IMR-90 (cell line): ENCODE measurements around the gene TSPAN17. TPM values are rescaled to one million over a fixed set of nuclear protein-coding genes. Genes with fewer than 3 reads are reported as not detected.

Source experiments
- ATAC-seq: fragments of 200-7000 bp; cut with Tn5 transposase; 2 replicates; pipeline ENCODE4 v1.9.1; 2020; ENCODE audit warnings: low read depth, mild to moderate bottlenecking, moderate library complexity
- BruUV-seq: library from RNA; stranded (reverse); fragments of 400-500 nt; replicated peaks from 2 replicates; lab custom pipeline; 2021; lab: Mats Ljungman, UMichigan
- CTCF ChIA-PET: fragments of 300-600 bp; formaldehyde crosslinking; extraction: SDS; loops from one replicate; lab custom pipeline; 2021; ENCODE audit warnings: antibody characterized with exemption; lab: Yijun Ruan, JAX
- POLR2A ChIA-PET: fragments of 300-600 bp; sonication (Branson Sonifier 250); formaldehyde crosslinking; loops from one replicate; lab custom pipeline; 2022; ENCODE audit warnings: antibody characterized with exemption; ENCODE audit not compliant: unreplicated experiment; lab: Charles Lee
- DNase-seq: peaks from one replicate; pipeline ENCODE4 v3.0.0; 2013
- H2AFZ ChIP-seq: replicated peaks from 2 replicates; pipeline ENCODE3; 2013; ENCODE audit warnings: low read length, mild to moderate bottlenecking; ENCODE audit not compliant: poor library complexity
- H2AK5ac ChIP-seq: 2 replicates; pipeline ENCODE4 v1.6.1; 2013; ENCODE audit warnings: low read depth, low read length, inconsistent platforms
- H2AK9ac ChIP-seq: replicated peaks from 2 replicates; pipeline ENCODE3; 2013; ENCODE audit warnings: mild to moderate bottlenecking, low read depth, low read length, moderate library complexity; ENCODE audit not compliant: poor library complexity
- H2BK120ac ChIP-seq: 2 replicates; pipeline ENCODE4 v1.6.1; 2013; ENCODE audit warnings: low read depth, low read length, inconsistent platforms
- H2BK15ac ChIP-seq: 3 replicates; pipeline ENCODE4 v1.6.1; 2013; ENCODE audit warnings: low read depth, low read length, inconsistent platforms
- H2BK20ac ChIP-seq: 2 replicates; pipeline ENCODE4 v1.6.1; 2013; ENCODE audit warnings: low read depth, mild to moderate bottlenecking, inconsistent platforms, low read length, moderate library complexity
- H2BK5ac ChIP-seq: 2 replicates; pipeline ENCODE4 v1.6.1; 2013; ENCODE audit warnings: mild to moderate bottlenecking, low read depth, low read length, inconsistent platforms; ENCODE audit not compliant: poor library complexity, severe bottlenecking
- H3K14ac ChIP-seq: replicated peaks from 2 replicates; pipeline ENCODE4 v1.6.1; 2013; ENCODE audit warnings: low read depth, low read length, inconsistent platforms
- H3K18ac ChIP-seq: 2 replicates; pipeline ENCODE4 v1.6.1; 2013; ENCODE audit warnings: low read depth, low read length, control low read depth
- H3K23ac ChIP-seq: 2 replicates; pipeline ENCODE4 v1.6.1; 2013; ENCODE audit warnings: low read depth, low read length, inconsistent platforms
- H3K27ac ChIP-seq: 2 replicates; pipeline ENCODE4 v1.5.1; 2013; ENCODE audit warnings: mild to moderate bottlenecking, control low read depth, low read length; ENCODE audit not compliant: insufficient read depth
- H3K27me3 ChIP-seq: 2 replicates; pipeline ENCODE4 v1.6.1; 2013; ENCODE audit warnings: low read length; ENCODE audit not compliant: control insufficient read depth, insufficient read depth
- H3K36me3 ChIP-seq: 2 replicates; pipeline ENCODE4 v1.6.1; 2013; ENCODE audit warnings: low read length, mixed read lengths; ENCODE audit not compliant: control insufficient read depth, insufficient read depth
- H3K4ac ChIP-seq: 2 replicates; pipeline ENCODE4 v1.6.1; 2013; ENCODE audit warnings: low read depth, low read length, inconsistent platforms
- H3K4me1 ChIP-seq: 2 replicates; pipeline ENCODE4 v1.6.1; 2013; ENCODE audit warnings: low read length, mixed read lengths; ENCODE audit not compliant: control insufficient read depth, insufficient read depth
- H3K4me2 ChIP-seq: 2 replicates; pipeline ENCODE4 v1.6.1; 2013; ENCODE audit warnings: low read depth, mild to moderate bottlenecking, control low read depth, low read length, moderate library complexity
- H3K4me3 ChIP-seq: 2 replicates; pipeline ENCODE4 v1.5.1; 2013; ENCODE audit warnings: low read depth, mild to moderate bottlenecking, control low read depth, low read length, moderate library complexity; ENCODE audit not compliant: insufficient read depth
- H3K56ac ChIP-seq: 2 replicates; pipeline ENCODE4 v1.6.1; 2013; ENCODE audit warnings: low read length, inconsistent platforms; ENCODE audit not compliant: insufficient read depth; ENCODE audit errors: extremely low read depth
- H3K79me1 ChIP-seq, 2 experiments: 2 replicates each; pipeline ENCODE4 v1.6.1; 2013; ENCODE audit warnings: low read length in 2 of 2, inconsistent platforms in 1 of 2, low read depth in 1 of 2
- H3K9ac ChIP-seq: 2 replicates; pipeline ENCODE4 v1.6.1; 2013; ENCODE audit warnings: low read depth, low read length, control low read depth
- H3K9me1 ChIP-seq: 2 replicates; pipeline ENCODE4 v1.6.1; 2013; ENCODE audit warnings: low read length, inconsistent platforms; ENCODE audit not compliant: insufficient read depth
- H3K9me3 ChIP-seq: 2 replicates; pipeline ENCODE4 v1.6.1; 2013; ENCODE audit warnings: low read length; ENCODE audit not compliant: control insufficient read depth, insufficient read depth
- H4K20me1 ChIP-seq: 2 replicates; pipeline ENCODE4 v1.6.1; 2013; ENCODE audit warnings: low read length, inconsistent platforms; ENCODE audit not compliant: insufficient read depth
- H4K5ac ChIP-seq: 2 replicates; pipeline ENCODE4 v1.6.1; 2013; ENCODE audit warnings: mild to moderate bottlenecking, low read depth, low read length, control low read depth
- H4K8ac ChIP-seq, 2 experiments: 2 replicates each; pipeline ENCODE4 v1.6.1; 2013; ENCODE audit warnings: low read depth in 2 of 2, low read length in 2 of 2, control low read depth in 1 of 2, inconsistent platforms in 1 of 2
- H4K91ac ChIP-seq: 2 replicates; pipeline ENCODE4 v1.6.1; 2013; ENCODE audit warnings: low read depth, low read length, inconsistent platforms; ENCODE audit not compliant: insufficient read depth
- CEBPB ChIP-seq: IDR thresholded peaks from 2 replicates; pipeline ENCODE4 v1.6.1; 2012; ENCODE audit warnings: low read depth, low read length, improper control_type of control experiment
- RCOR1 ChIP-seq: IDR thresholded peaks from 2 replicates; pipeline ENCODE4 v1.6.1; 2012; ENCODE audit warnings: mild to moderate bottlenecking, low read length, improper control_type of control experiment; ENCODE audit not compliant: insufficient replicate concordance
- WGBS, 2 experiments: methylation state at CpG; one replicate each; pipeline versions ENCODE4 v1.1.5 to v1.1.7; 2013; ENCODE audit warnings: missing lambda C conversion rate in 2 of 2; ENCODE audit not compliant: insufficient read length in 1 of 2; ENCODE audit errors: extremely low coverage in 2 of 2; 5-methylcytosine and 5-hydroxymethylcytosine counted together
- dilution Hi-C: fragments of 300-500 bp; cut with HindIII; formaldehyde crosslinking; loops from one replicate; pipeline ENCODE4 v1.14.3; 2018; ENCODE audit warnings: low sequenced_read_pairs; ENCODE audit not compliant: unreplicated experiment
- in situ Hi-C: fragments of 300-500 bp; cut with MboI; formaldehyde crosslinking; loops from 3 replicates; pipeline ENCODE4 v1.14.3; 2019; ENCODE audit warnings: low sequenced_read_pairs, inconsistent platforms, mixed read lengths
- intact Hi-C: fragments of 100-400 bp; cut with micrococcal nuclease; formaldehyde crosslinking; loops from 2 replicates; pipeline ENCODE4 v1.10.0; 2022
- polyA plus RNA-seq, 3 experiments: library from polyadenylated mRNA; depleted of rRNA; stranded (reverse); fragments of >200 nt; gene quantifications; 2 replicates each; pipeline ENCODE4 v1.2.3, GENCODE V29; 2012; ENCODE audit warnings: low replicate concordance in 1 of 3
- total RNA-seq: library from RNA; depleted of rRNA; stranded (reverse); fragments of >200 nt; gene quantifications from 2 replicates; pipeline ENCODE4 v1.2.3, GENCODE V29; 2012
- TF ChIP-seq, protein P1 (sequence below): fragments of 150-350 bp; IDR thresholded peaks from 2 replicates; pipeline ENCODE4 v1.6.1; 2016; ENCODE audit warnings: low read depth, mild to moderate bottlenecking, low read length, moderate library complexity, borderline replicate concordance

Gene TSPAN17
- total and polyA plus RNA-seq, 2 of the 4 experiments (the other 2 are of a cell fraction), result 34.2 to 41.6 TPM

DNA sequence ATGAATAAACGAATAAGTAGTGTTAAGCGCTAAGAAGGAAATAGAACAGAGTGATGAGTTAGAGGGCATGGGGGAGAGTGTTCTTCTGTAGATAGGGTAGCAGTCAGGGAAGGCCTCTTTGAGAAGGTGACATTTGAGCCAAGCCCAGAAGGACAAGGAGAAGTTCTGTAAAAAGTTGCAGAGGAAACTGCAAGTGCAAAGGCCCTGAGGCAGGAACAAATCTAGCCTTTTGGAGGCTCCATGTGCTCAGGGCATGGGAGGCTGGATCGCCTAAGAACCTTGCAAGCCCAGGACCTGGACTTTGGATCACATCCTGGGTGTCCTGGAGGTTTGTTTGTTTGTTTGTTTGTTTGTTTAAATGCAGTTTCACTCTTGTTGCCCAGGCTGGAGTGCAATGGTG lies 8.8 kb upstream of the TSPAN17 start:
- Histone ChIP-seq H4K91ac (no peak overlapping the region), H3K36me3 (no peaks in the 10 kb centered on the region), H4K5ac (no peak overlapping the region), H3K4me1 (no peaks in the 10 kb centered on the region; the same call in 1 of the 2 replicates), H2AK5ac (no peak overlapping the region), H4K8ac (no peak overlapping the region), H3K9me3 (peaks cover 5% of the 10 kb centered on the region), H2BK15ac (no peak overlapping the region), H3K18ac (no peak overlapping the region), H3K23ac (no peak overlapping the region), H3K14ac (no peak overlapping the region), H3K27ac (no peak overlapping the region), H3K56ac (no peak overlapping the region), H3K79me1 (no peaks in the 10 kb centered on the region), H2BK120ac (no peak overlapping the region), H3K4me3 (no peak overlapping the region), H2AK9ac (no peak overlapping the region), H3K9ac (no peak overlapping the region), H2BK20ac (no peak overlapping the region), H2AFZ (no peak overlapping the region), H3K27me3 (peaks cover 58% of the 10 kb centered on the region), H3K4me2 (no peak overlapping the region), H3K9me1 (no peaks in the 10 kb centered on the region), H2BK5ac (no peak overlapping the region), H3K4ac (no peak overlapping the region), H4K20me1 (no peaks in the 10 kb centered on the region)
- ATAC-seq, result no peak
- TF ChIP-seq, protein P1, sequence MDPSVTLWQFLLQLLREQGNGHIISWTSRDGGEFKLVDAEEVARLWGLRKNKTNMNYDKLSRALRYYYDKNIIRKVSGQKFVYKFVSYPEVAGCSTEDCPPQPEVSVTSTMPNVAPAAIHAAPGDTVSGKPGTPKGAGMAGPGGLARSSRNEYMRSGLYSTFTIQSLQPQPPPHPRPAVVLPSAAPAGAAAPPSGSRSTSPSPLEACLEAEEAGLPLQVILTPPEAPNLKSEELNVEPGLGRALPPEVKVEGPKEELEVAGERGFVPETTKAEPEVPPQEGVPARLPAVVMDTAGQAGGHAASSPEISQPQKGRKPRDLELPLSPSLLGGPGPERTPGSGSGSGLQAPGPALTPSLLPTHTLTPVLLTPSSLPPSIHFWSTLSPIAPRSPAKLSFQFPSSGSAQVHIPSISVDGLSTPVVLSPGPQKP, result no peak
- TF ChIP-seq CEBPB, result no peak
- TF ChIP-seq RCOR1, result no peak
- intact Hi-C loops, result no loop called here
- ChIA-PET CTCF (no interaction called here), POLR2A (no interaction called here)
- DNase-seq, result no peak
- in situ Hi-C loops, result no loop called here
- 77 to 100% methylated on average over 2 to 3 of the region's 3 CpGs for whole genome bisulfite sequencing, 2 experiments
- dilution Hi-C loops, result no loop called here
- BruUV-seq, result no TSS peak
